ENCODE results near the gene OPTN.

- TF ChIP-seq CTCF (IDR thresholded peaks at IDR 0.05; ENCODE audit: low read length) (no peak), EZH2 (IDR thresholded peaks at IDR 0.05; ENCODE audit: borderline replicate concordance, low read length) (no peak)
Observed at GRCh38 chr10:13183625-13184024, 83.7 kb downstream of the OPTN start.

Data from OCI-LY1 (cell line).